Naive B cell (primary cell): ENCODE results near the gene SELPLG. TPM values are rescaled to one million over a fixed set of nuclear protein-coding genes. Genes with fewer than 3 reads are reported as not detected.
"Not testable (repeated sequence)": the region's sequence is repeated elsewhere in the genome, so short reads cannot be mapped to it uniquely, and the experiment has no call there.

ENCODE experiments used
- ATAC-seq, 2 donors: fragments of 150-1000 bp; cut with Tn5 transposase; 2 replicates each; pipeline ENCODE4 v1.10.0; 2021; ENCODE audit warnings: low read depth in 2 of 2, mild to moderate bottlenecking in 2 of 2, moderate library complexity in 2 of 2
- DNase-seq: peaks from one replicate; pipeline ENCODE4 v3.0.0; 2022
- H3K27ac Mint-ChIP-seq, 6 donors: one replicate each; pipeline ENCODE4 v1.8.0; 2020 to 2022; ENCODE audit warnings: mild to moderate bottlenecking in 6 of 6, mixed read lengths in 6 of 6, moderate library complexity in 5 of 6, inconsistent platforms in 2 of 6
- H3K27me3 Mint-ChIP-seq, 3 donors: one replicate each; pipeline ENCODE4 v1.8.0; 2021 to 2022; ENCODE audit warnings: mixed read lengths in 3 of 3, mild to moderate bottlenecking in 1 of 3
- H3K36me3 Mint-ChIP-seq, 2 donors: one replicate each; pipeline ENCODE4 v1.8.0; 2020 to 2022; ENCODE audit warnings: mixed read lengths in 2 of 2, inconsistent platforms in 1 of 2, mild to moderate bottlenecking in 1 of 2
- H3K4me1 Mint-ChIP-seq, 3 donors: one replicate each; pipeline ENCODE4 v1.8.0; 2020 to 2022; ENCODE audit warnings: mixed read lengths in 3 of 3, inconsistent platforms in 1 of 3, mild to moderate bottlenecking in 1 of 3, moderate library complexity in 1 of 3
- H3K4me3 Mint-ChIP-seq, 8 donors: one replicate each; pipeline ENCODE4 v1.8.0; 2020 to 2022; ENCODE audit warnings: mild to moderate bottlenecking in 8 of 8, mixed read lengths in 8 of 8, moderate library complexity in 8 of 8, inconsistent platforms in 2 of 8
- H3K9me3 Mint-ChIP-seq, 7 donors: one replicate each; pipeline ENCODE4 v1.8.0; 2020 to 2022; ENCODE audit warnings: mixed read lengths in 7 of 7, mild to moderate bottlenecking in 5 of 7, inconsistent platforms in 2 of 7, moderate library complexity in 1 of 7
- polyA plus RNA-seq, 6 donors: library from polyadenylated mRNA; unstranded; fragments of 300-500 nt; fragmentation: Illumina TruSeq; gene quantifications; one replicate each; pipeline ENCODE4 v1.2.3, GENCODE V29; 2021; ENCODE audit warnings: low read depth in 6 of 6

Gene SELPLG
- polyA plus RNA-seq, 6 donors from 2014 or later = 28.4 to 56.4 (median 36.0) TPM

- peaks cover 0 to 2% (median 0%) of the 10 kb centered on the region in 7 donors for H3K9me3 Mint-ChIP-seq
- H3K4me1 Mint-ChIP-seq = peaks cover 62 to 91% (median 83%) of the 10 kb centered on the region in 3 donors
- no peaks in the 10 kb centered on the region for H3K27me3 Mint-ChIP-seq
- peak overlapping the region; percentile 30 to 89 (median 74) for H3K4me3 Mint-ChIP-seq
- DNase-seq (peak; percentile 43), ATAC-seq (peak; percentile 36 to 42)
- H3K27ac Mint-ChIP-seq = peak overlapping the region; percentile 96 to 99 (median 96)
- H3K36me3 Mint-ChIP-seq = peaks cover 5 to 20% of the 10 kb centered on the region in 2 donors
Measured at GRCh38 chr12:108641446-108642268, 8.0 kb upstream of the SELPLG start.

- Mint-ChIP-seq H3K9me3 (peaks cover 0 to 2% (median 0%) of the 10 kb centered on the region in 7 donors), H3K36me3 (peaks cover 5 to 16% of the 10 kb centered on the region in 2 donors), H3K4me1 (peaks cover 56 to 88% (median 80%) of the 10 kb centered on the region in 3 donors), H3K27ac (peak overlapping the region; percentile 95 to 99 (median 96)), H3K27me3 (no peaks in the 10 kb centered on the region), H3K4me3 (peak overlapping the region; percentile 58 to 89 (median 74))
- ATAC-seq = no peak
- DNase-seq = no peak
Measured at GRCh38 chr12:108640802-108641445, 7.2 kb upstream of the SELPLG start.

- H3K27ac Mint-ChIP-seq = peak overlapping the region; percentile 90 to 99 (median 96)
- peaks cover 5 to 8% of the 10 kb centered on the region in 2 donors for H3K36me3 Mint-ChIP-seq
- DNase-seq = no peak
- H3K27me3 Mint-ChIP-seq = no peaks in the 10 kb centered on the region
- no peak for ATAC-seq
- peaks cover 0 to 2% (median 0%) of the 10 kb centered on the region in 7 donors for H3K9me3 Mint-ChIP-seq
- peak overlapping the region; percentile 84 to 99 (median 90) for H3K4me3 Mint-ChIP-seq
- peaks cover 52 to 85% (median 82%) of the 10 kb centered on the region in 3 donors for H3K4me1 Mint-ChIP-seq
Measured at GRCh38 chr12:108638997-108639822, 5.5 kb upstream of the SELPLG start.

GRCh38 chr12:108638141-108638827, 4.6 kb upstream of the SELPLG start:
- H3K27me3 Mint-ChIP-seq = no peaks in the 10 kb centered on the region
- peaks cover 0 to 8% of the 10 kb centered on the region in 2 donors for H3K36me3 Mint-ChIP-seq
- H3K4me1 Mint-ChIP-seq = peaks cover 55 to 88% (median 85%) of the 10 kb centered on the region in 3 donors
- peak overlapping the region; percentile 88 to 99 (median 93) for H3K4me3 Mint-ChIP-seq
- H3K27ac Mint-ChIP-seq = peak overlapping the region; percentile 96 to 99 (median 97)
- peaks cover 0 to 2% (median 0%) of the 10 kb centered on the region in 7 donors for H3K9me3 Mint-ChIP-seq
- no peak for ATAC-seq
- peak; percentile 52 for DNase-seq

GRCh38 chr12:108637222-108637971, 3.7 kb upstream of the SELPLG start:
- DNase-seq (no peak), ATAC-seq (no peak)
- no peaks in the 10 kb centered on the region for H3K27me3 Mint-ChIP-seq
- H3K36me3 Mint-ChIP-seq = peaks cover 0 to 8% of the 10 kb centered on the region in 2 donors
- H3K4me1 Mint-ChIP-seq = peaks cover 60 to 93% (median 92%) of the 10 kb centered on the region in 3 donors
- H3K4me3 Mint-ChIP-seq = peak overlapping the region; percentile 88 to 99 (median 93)
- peak overlapping the region; percentile 89 to 99 (median 96) for H3K27ac Mint-ChIP-seq
- peaks cover 0 to 2% (median 0%) of the 10 kb centered on the region in 7 donors for H3K9me3 Mint-ChIP-seq

GRCh38 chr12:108635997-108636808, 2.5 kb upstream of the SELPLG start:
- H3K27me3 Mint-ChIP-seq = no peaks in the 10 kb centered on the region
- peaks cover 56 to 93% (median 92%) of the 10 kb centered on the region in 3 donors for H3K4me1 Mint-ChIP-seq
- H3K27ac Mint-ChIP-seq = peak overlapping the region; percentile 99 to 100 (median 100)
- ATAC-seq = no peak
- H3K36me3 Mint-ChIP-seq = peaks cover 0 to 8% of the 10 kb centered on the region in 2 donors
- peaks cover 0 to 6% (median 0%) of the 10 kb centered on the region in 7 donors for H3K9me3 Mint-ChIP-seq
- no peak for DNase-seq
- peak overlapping the region; percentile 88 to 99 (median 98) for H3K4me3 Mint-ChIP-seq

GRCh38 chr12:108635201-108635996, 1.7 kb upstream of the SELPLG start:
- DNase-seq (peak; percentile 87), ATAC-seq (peak; percentile 54 to 56)
- H3K27ac Mint-ChIP-seq = peak overlapping the region; percentile 99 to 100 (median 100)
- peaks cover 52 to 93% (median 90%) of the 10 kb centered on the region in 3 donors for H3K4me1 Mint-ChIP-seq
- peaks cover 0 to 6% (median 0%) of the 10 kb centered on the region in 7 donors for H3K9me3 Mint-ChIP-seq
- H3K27me3 Mint-ChIP-seq = no peaks in the 10 kb centered on the region
- peaks cover 0 to 8% of the 10 kb centered on the region in 2 donors for H3K36me3 Mint-ChIP-seq
- peak overlapping the region; percentile 88 to 99 (median 98) for H3K4me3 Mint-ChIP-seq

GRCh38 chr12:108634341-108634751, 652 bp upstream of the SELPLG start:
- H3K4me1 Mint-ChIP-seq = peaks cover 49 to 93% (median 90%) of the 10 kb centered on the region in 3 donors

GRCh38 chr12:108633081-108633533, 587 bp downstream of the SELPLG start:
- Mint-ChIP-seq H3K27ac (peak overlapping the region; percentile 99 to 100 (median 100)), H3K4me3 (peak overlapping the region; percentile 88 to 99 (median 98)), H3K27me3 (no peaks in the 10 kb centered on the region), H3K9me3 (peaks cover 0 to 6% (median 0%) of the 10 kb centered on the region in 7 donors), H3K4me1 (peaks cover 49 to 93% (median 89%) of the 10 kb centered on the region in 3 donors), H3K36me3 (no peaks in the 10 kb centered on the region)
- ATAC-seq (no peak), DNase-seq (no peak)

More at GRCh38 chr12:108634341-108634751, 652 bp upstream of the SELPLG start:
- Mint-ChIP-seq H3K36me3 (peaks cover 0 to 4% of the 10 kb centered on the region in 2 donors), H3K4me3 (peak overlapping the region; percentile 88 to 99 (median 98)), H3K9me3 (peaks cover 0 to 6% (median 0%) of the 10 kb centered on the region in 7 donors), H3K27ac (peak overlapping the region; percentile 99 to 100 (median 100)), H3K27me3 (no peaks in the 10 kb centered on the region)
- no peak for ATAC-seq
- DNase-seq = no peak

- not testable (repeated sequence) for DNase-seq, H3K36me3 Mint-ChIP-seq, H3K9me3 Mint-ChIP-seq, ATAC-seq, H3K27me3 Mint-ChIP-seq
- H3K4me3 Mint-ChIP-seq = peak overlapping the region in 5 of 8 donors; percentile 80 to 98 (median 94)
- H3K27ac Mint-ChIP-seq = peak overlapping the region; percentile 95 to 100 (median 100)
- peaks cover 50 to 89% (median 78%) of the 10 kb centered on the region in 3 donors for H3K4me1 Mint-ChIP-seq
Measured at GRCh38 chr12:108631261-108631660, 2.4 kb downstream of the SELPLG start.
